SK-N-SH (cell line): ENCODE results near the gene MGST2. TPM values are rescaled to one million over a fixed set of nuclear protein-coding genes. Genes with fewer than 3 reads are reported as not detected.

Source experiments
- CTCF ChIA-PET: fragments of 300-600, 350-600 bp; formaldehyde crosslinking; extraction: SDS; loops from one replicate; lab custom pipeline; 2021; lab: Yijun Ruan, JAX
- POLR2A ChIA-PET: fragments of 350-600 bp; sonication (Branson Sonifier 250); formaldehyde crosslinking; extraction: SDS; loops from one replicate; lab custom pipeline; 2020; ENCODE audit warnings: antibody characterized with exemption, inconsistent platforms; lab: Yijun Ruan, JAX
- DNase-seq: peaks from one replicate; pipeline ENCODE4 v3.0.0; 2012
- H2AFZ ChIP-seq: fragments of 200-600 bp; sonication (generic); 2 replicates; pipeline ENCODE4 v1.8.1; 2016; ENCODE audit warnings: antibody characterized with exemption, mild to moderate bottlenecking, low read depth
- H3F3A ChIP-seq: fragments of 200-600 bp; sonication (generic); replicated peaks from 2 replicates; pipeline ENCODE3; 2016; ENCODE audit warnings: antibody characterized with exemption, mild to moderate bottlenecking; ENCODE audit not compliant: insufficient read depth
- H3K27ac ChIP-seq, 2 experiments: fragments of 200-500 bp in 1 of 2; fragments of 200-600 bp in 1 of 2; sonication (Bioruptor generic) in 1 of 2; sonication (generic), shearing (Covaris generic) in 1 of 2; 2 replicates each; pipeline versions ENCODE4 v1.5.1 to v1.6.1; 2014 to 2016; ENCODE audit warnings: low read depth in 2 of 2, inconsistent platforms in 1 of 2, low read length in 1 of 2, mild to moderate bottlenecking in 1 of 2, mixed read lengths in 1 of 2
- H3K27me3 ChIP-seq: fragments of 200-600 bp; sonication (generic), shearing (Covaris generic); 2 replicates; pipeline ENCODE4 v1.6.1; 2016; ENCODE audit warnings: mixed run types; ENCODE audit not compliant: insufficient read depth
- H3K36me3 ChIP-seq, 2 experiments: fragments of 200-500 bp in 1 of 2; fragments of 200-600 bp in 1 of 2; sonication (Bioruptor generic) in 1 of 2; sonication (generic) in 1 of 2; replicated peaks in 1 of 2; 2 replicates each; pipeline versions ENCODE3 to v1.5.1; 2014 to 2016; ENCODE audit warnings: low read length in 1 of 2, mild to moderate bottlenecking in 1 of 2; ENCODE audit not compliant: insufficient read depth in 2 of 2, control insufficient read depth in 1 of 2
- H3K4me1 ChIP-seq, 2 experiments: fragments of 200-500 bp in 1 of 2; fragments of 200-600 bp in 1 of 2; sonication (Bioruptor generic) in 1 of 2; sonication (generic), shearing (Covaris generic) in 1 of 2; 2 replicates each; pipeline versions ENCODE4 v1.5.1 to v1.6.1; 2014 to 2016; ENCODE audit warnings: low read depth in 1 of 2, low read length in 1 of 2, mixed run types in 1 of 2; ENCODE audit not compliant: insufficient read depth in 2 of 2, control insufficient read depth in 1 of 2
- H3K4me2 ChIP-seq: fragments of 200-600 bp; sonication (generic), shearing (Covaris generic); 2 replicates; pipeline ENCODE4 v1.6.1; 2017; ENCODE audit warnings: mixed run types
- H3K4me3 ChIP-seq, 2 experiments: fragments of 200-500 bp in 1 of 2; fragments of 200-600 bp in 1 of 2; sonication (Bioruptor generic) in 1 of 2; sonication (generic), shearing (Covaris generic) in 1 of 2; 2 replicates each; pipeline versions ENCODE4 v1.5.1 to v1.8.1; 2014 to 2016; ENCODE audit warnings: low read depth in 2 of 2, inconsistent platforms in 1 of 2, low read length in 1 of 2, mild to moderate bottlenecking in 1 of 2, mixed read lengths in 1 of 2, moderate library complexity in 1 of 2
- H3K79me2 ChIP-seq: fragments of 200-600 bp; sonication (generic); 2 replicates; pipeline ENCODE4 v1.8.1; 2017; ENCODE audit warnings: mild to moderate bottlenecking; ENCODE audit not compliant: insufficient read depth
- H3K9ac ChIP-seq: fragments of 200-600 bp; sonication (generic); 2 replicates; pipeline ENCODE4 v1.6.1; 2017; ENCODE audit warnings: mixed run types
- H3K9me2 ChIP-seq: fragments of 200-600 bp; sonication (generic); 2 replicates; pipeline ENCODE4 v1.6.1; 2017; ENCODE audit warnings: mixed run types
- H3K9me3 ChIP-seq: fragments of 200-600 bp; sonication (generic); 2 replicates; pipeline ENCODE4 v1.6.1; 2017; ENCODE audit warnings: mixed run types, mild to moderate bottlenecking, moderate library complexity
- H4K20me1 ChIP-seq: fragments of 200-600 bp; sonication (generic); 2 replicates; pipeline ENCODE4 v1.6.1; 2017; ENCODE audit warnings: mild to moderate bottlenecking, mixed run types; ENCODE audit not compliant: insufficient read depth
- CHD2 ChIP-seq: fragments of 150-350 bp; IDR thresholded peaks from 2 replicates; pipeline ENCODE4 v1.6.1; 2018; ENCODE audit warnings: low read length; ENCODE audit not compliant: partially characterized antibody
- EZH2phosphoT487 ChIP-seq: fragments of 200-600 bp; sonication (generic); IDR thresholded peaks from 2 replicates; pipeline ENCODE4 v1.6.1; 2017; ENCODE audit warnings: low read depth, mixed run types, mild to moderate bottlenecking, antibody characterized with exemption, moderate library complexity, borderline replicate concordance
- FOSL2 ChIP-seq: IDR thresholded peaks from 2 replicates; pipeline ENCODE4 v1.4.0; 2012; ENCODE audit warnings: low read depth, mild to moderate bottlenecking, moderate library complexity, borderline replicate concordance
- FOXJ3 ChIP-seq: sonication (generic); formaldehyde crosslinking; IDR thresholded peaks from 2 replicates; pipeline ENCODE4 v1.5.1; 2020; ENCODE audit warnings: mild to moderate bottlenecking, missing genetic modification reagents
- FOXM1 ChIP-seq: IDR thresholded peaks from 2 replicates; pipeline ENCODE4 v1.4.0; 2012; ENCODE audit warnings: low read depth, mild to moderate bottlenecking
- GABPA ChIP-seq: IDR thresholded peaks from 2 replicates; pipeline ENCODE4 v1.4.0; 2012; ENCODE audit warnings: low read depth, mild to moderate bottlenecking
- GATA2 ChIP-seq: sonication (generic); formaldehyde crosslinking; IDR thresholded peaks from 2 replicates; pipeline ENCODE4 v1.5.0; 2020; ENCODE audit warnings: mild to moderate bottlenecking, missing genetic modification reagents
- JUND ChIP-seq: IDR thresholded peaks from 2 replicates; pipeline ENCODE4 v1.4.0; 2012
- MEF2A ChIP-seq: IDR thresholded peaks from 2 replicates; pipeline ENCODE4 v1.4.0; 2012; ENCODE audit warnings: low read depth, borderline replicate concordance
- MXI1 ChIP-seq: IDR thresholded peaks from 2 replicates; pipeline ENCODE4 v1.6.1; 2012; ENCODE audit warnings: mild to moderate bottlenecking, low read depth, low read length, improper control_type of control experiment
- POLR2AphosphoS5 ChIP-seq: IDR thresholded peaks from 2 replicates; pipeline ENCODE4 v1.6.1; 2012; ENCODE audit warnings: low read depth, low read length
- RAD21 ChIP-seq: IDR thresholded peaks from 2 replicates; pipeline ENCODE4 v1.6.1; 2012; ENCODE audit warnings: mild to moderate bottlenecking, low read length
- RFX5 ChIP-seq: IDR thresholded peaks from 2 replicates; pipeline ENCODE4 v1.6.1; 2012; ENCODE audit warnings: mild to moderate bottlenecking, improper control_type of control experiment, low read length
- SMC3 ChIP-seq: IDR thresholded peaks from 2 replicates; pipeline ENCODE4 v1.6.1; 2012; ENCODE audit warnings: low read depth, low read length, improper control_type of control experiment
- TAF1 ChIP-seq: IDR thresholded peaks from 2 replicates; pipeline ENCODE4 v1.6.1; 2012; ENCODE audit warnings: low read depth, mild to moderate bottlenecking, low read length, moderate library complexity, borderline replicate concordance
- TEAD4 ChIP-seq: IDR thresholded peaks from 2 replicates; pipeline ENCODE4 v1.4.0; 2012; ENCODE audit warnings: mild to moderate bottlenecking, borderline replicate concordance; ENCODE audit not compliant: insufficient read depth
- USF1 ChIP-seq: IDR thresholded peaks from 2 replicates; pipeline ENCODE4 v1.4.0; 2012; ENCODE audit warnings: low read depth, borderline replicate concordance
- ZBTB33 ChIP-seq: IDR thresholded peaks from 2 replicates; pipeline ENCODE4 v1.4.0; 2012; ENCODE audit warnings: low read depth, borderline replicate concordance
- WGBS: methylation state at CpG from one replicate; pipeline ENCODE4 v1.1.6; 2017; ENCODE audit warnings: low lambda C conversion rate; 5-methylcytosine and 5-hydroxymethylcytosine counted together
- polyA plus RNA-seq, 3 experiments: library from polyadenylated mRNA; depleted of rRNA; stranded (reverse); fragments of >200 nt; gene quantifications; 2 replicates each; pipeline ENCODE4 v1.2.3, GENCODE V29; 2012
- TF ChIP-seq, protein P1 (sequence below): IDR thresholded peaks from 2 replicates; pipeline ENCODE4; 2012
- TF ChIP-seq, protein P2 (sequence below): fragments of 200-600 bp; sonication (generic); IDR thresholded peaks from 2 replicates; pipeline ENCODE4 v1.6.1; 2017; ENCODE audit warnings: antibody characterized with exemption, mild to moderate bottlenecking, moderate library complexity

MGST2 gene
- polyA plus RNA-seq, 1 of the 3 experiments (the other 2 are of a cell fraction): 26.5 TPM

DNA sequence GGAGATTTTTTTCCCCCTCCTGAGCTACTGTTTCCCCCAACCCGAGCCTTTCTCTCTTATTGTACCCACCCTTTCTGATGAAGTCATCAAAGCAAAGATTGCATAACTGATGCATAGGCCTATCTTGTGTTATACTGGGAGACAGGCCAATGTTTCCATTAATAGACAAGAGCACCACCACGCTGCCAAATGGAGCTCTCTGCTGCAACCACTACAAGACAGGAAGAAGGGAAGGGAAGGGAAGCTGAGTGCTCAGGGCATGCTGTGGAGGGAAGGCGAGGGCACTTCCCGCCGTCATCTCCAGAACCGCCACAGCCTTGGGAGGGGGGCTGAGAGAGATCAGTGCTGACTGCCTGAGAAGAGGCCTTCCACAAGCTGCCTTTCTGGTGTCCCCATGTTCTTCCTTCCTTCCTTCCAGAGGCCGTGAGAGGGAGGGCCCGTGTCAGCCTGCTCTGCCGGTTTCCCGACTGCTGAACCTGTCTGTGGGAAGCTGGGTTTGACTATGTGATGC lies 75.0 kb downstream of the MGST2 start (continued):
- no peak for TF ChIP-seq ZBTB33
- TF ChIP-seq GATA2: peak; percentile 53
- TF ChIP-seq, protein P1, sequence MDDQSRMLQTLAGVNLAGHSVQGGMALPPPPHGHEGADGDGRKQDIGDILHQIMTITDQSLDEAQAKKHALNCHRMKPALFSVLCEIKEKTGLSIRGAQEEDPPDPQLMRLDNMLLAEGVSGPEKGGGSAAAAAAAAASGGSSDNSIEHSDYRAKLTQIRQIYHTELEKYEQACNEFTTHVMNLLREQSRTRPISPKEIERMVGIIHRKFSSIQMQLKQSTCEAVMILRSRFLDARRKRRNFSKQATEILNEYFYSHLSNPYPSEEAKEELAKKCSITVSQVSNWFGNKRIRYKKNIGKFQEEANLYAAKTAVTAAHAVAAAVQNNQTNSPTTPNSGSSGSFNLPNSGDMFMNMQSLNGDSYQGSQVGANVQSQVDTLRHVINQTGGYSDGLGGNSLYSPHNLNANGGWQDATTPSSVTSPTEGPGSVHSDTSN: no peak; the same call in 1 of the 2 replicates
- peak; percentile 49 for TF ChIP-seq RAD21
- TF ChIP-seq RFX5: no peak
- peak; percentile 35 for TF ChIP-seq SMC3
- TF ChIP-seq CHD2: no peak
- no peak; the same call in 1 of the 2 replicates for TF ChIP-seq POLR2AphosphoS5
- peak; percentile 91; the same call in 1 of the 2 replicates for TF ChIP-seq MEF2A

GRCh38 chr4:139743027-139743426 lies 77.4 kb downstream of the MGST2 start:
- no peaks in the 10 kb centered on the region for H3K9me3 ChIP-seq
- H3K27me3 ChIP-seq: no peaks in the 10 kb centered on the region
- no peaks in the 10 kb centered on the region for H4K20me1 ChIP-seq
- H3K4me3 ChIP-seq: no peak overlapping the region
- no peak overlapping the region for H3K9ac ChIP-seq
- H2AFZ ChIP-seq: no peak overlapping the region
- 77% methylated on average over 5 of the region's 5 CpGs for WGBS
- H3F3A ChIP-seq: peaks cover 4% of the 10 kb centered on the region
- no peaks in the 10 kb centered on the region for H3K36me3 ChIP-seq
- H3K4me2 ChIP-seq: no peak overlapping the region
- CTCF ChIA-PET: no interaction called here
- peaks cover 12 to 39% of the 10 kb centered on the region in 2 experiments for H3K4me1 ChIP-seq
- H3K27ac ChIP-seq: no peak overlapping the region; a peak in 1 of 4 replicates
- no peak for DNase-seq
- H3K9me2 ChIP-seq: no peaks in the 10 kb centered on the region
- POLR2A ChIA-PET: no interaction called here
- no peaks in the 10 kb centered on the region for H3K79me2 ChIP-seq
- TF ChIP-seq, protein P1: no peak
- no peak for TF ChIP-seq EZH2phosphoT487
- TF ChIP-seq TAF1: no peak
- no peak for TF ChIP-seq ZBTB33
- TF ChIP-seq FOXM1: no peak
- TF ChIP-seq USF1: no peak
- no peak for TF ChIP-seq JUND
- TF ChIP-seq, protein P2, sequence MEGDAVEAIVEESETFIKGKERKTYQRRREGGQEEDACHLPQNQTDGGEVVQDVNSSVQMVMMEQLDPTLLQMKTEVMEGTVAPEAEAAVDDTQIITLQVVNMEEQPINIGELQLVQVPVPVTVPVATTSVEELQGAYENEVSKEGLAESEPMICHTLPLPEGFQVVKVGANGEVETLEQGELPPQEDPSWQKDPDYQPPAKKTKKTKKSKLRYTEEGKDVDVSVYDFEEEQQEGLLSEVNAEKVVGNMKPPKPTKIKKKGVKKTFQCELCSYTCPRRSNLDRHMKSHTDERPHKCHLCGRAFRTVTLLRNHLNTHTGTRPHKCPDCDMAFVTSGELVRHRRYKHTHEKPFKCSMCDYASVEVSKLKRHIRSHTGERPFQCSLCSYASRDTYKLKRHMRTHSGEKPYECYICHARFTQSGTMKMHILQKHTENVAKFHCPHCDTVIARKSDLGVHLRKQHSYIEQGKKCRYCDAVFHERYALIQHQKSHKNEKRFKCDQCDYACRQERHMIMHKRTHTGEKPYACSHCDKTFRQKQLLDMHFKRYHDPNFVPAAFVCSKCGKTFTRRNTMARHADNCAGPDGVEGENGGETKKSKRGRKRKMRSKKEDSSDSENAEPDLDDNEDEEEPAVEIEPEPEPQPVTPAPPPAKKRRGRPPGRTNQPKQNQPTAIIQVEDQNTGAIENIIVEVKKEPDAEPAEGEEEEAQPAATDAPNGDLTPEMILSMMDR: no peak
- TF ChIP-seq RFX5: no peak
- no peak for TF ChIP-seq CHD2
- no peak for TF ChIP-seq FOXJ3 (CRISPR knock-in tag)
- TF ChIP-seq FOSL2: no peak
- no peak for TF ChIP-seq MXI1
- TF ChIP-seq GABPA: no peak
- no peak for TF ChIP-seq TEAD4
